Caco-2 (cell line): Measurements from ENCODE around the gene PRAF2. TPM values are rescaled to one million over a fixed set of nuclear protein-coding genes. Genes with fewer than 3 reads are reported as not detected.

Source experiments
- BruUV-seq: library from RNA; stranded (reverse); fragments of 400-500 nt; replicated peaks from 2 replicates; lab custom pipeline; 2021; lab: Mats Ljungman, UMichigan
- CTCF ChIA-PET: fragments of 300-600 bp; sonication (Branson Sonifier 250); formaldehyde crosslinking; loops from one replicate; lab custom pipeline; 2022; ENCODE audit warnings: antibody characterized with exemption; lab: Charles Lee
- POLR2A ChIA-PET: fragments of 300-600 bp; sonication (Branson Sonifier 250); formaldehyde crosslinking; loops from one replicate; lab custom pipeline; 2022; ENCODE audit warnings: antibody characterized with exemption; lab: Charles Lee
- DNase-seq, 2 experiments: peaks; one replicate each; pipeline versions ENCODE4 v3.0.0 to v3.0.0-alpha.2; 2020 to 2022
- H3K27me3 ChIP-seq: replicated peaks from 2 replicates; pipeline ENCODE4 v1.6.0; 2011; ENCODE audit warnings: low read length; ENCODE audit not compliant: control insufficient read depth, insufficient read depth
- H3K36me3 ChIP-seq: 2 replicates; pipeline ENCODE4 v1.5.1; 2011; ENCODE audit warnings: low read length; ENCODE audit not compliant: control insufficient read depth, insufficient read depth
- H3K4me1 ChIP-seq: fragments of 250-450 bp; sonication (Bioruptor Pico); 2 replicates; pipeline ENCODE4 v1.5.1; 2020; ENCODE audit warnings: mild to moderate bottlenecking
- H3K4me3 ChIP-seq: 2 replicates; pipeline ENCODE4 v1.5.1; 2011; ENCODE audit warnings: low read depth, mild to moderate bottlenecking, control low read depth, low read length
- H3K9me3 ChIP-seq: fragments of 250-450 bp; sonication (Bioruptor Pico); 2 replicates; pipeline ENCODE4 v1.5.1; 2020; ENCODE audit warnings: mild to moderate bottlenecking, moderate library complexity
- H3K27ac Mint-ChIP-seq: one replicate; pipeline ENCODE4 v1.8.0; 2022; ENCODE audit warnings: mixed read lengths; ENCODE audit not compliant: unreplicated experiment
- H3K27me3 Mint-ChIP-seq: one replicate; pipeline ENCODE4 v1.8.0; 2022; ENCODE audit warnings: mixed read lengths; ENCODE audit not compliant: insufficient read depth, unreplicated experiment
- H3K36me3 Mint-ChIP-seq: one replicate; pipeline ENCODE4 v1.8.0; 2022; ENCODE audit warnings: mild to moderate bottlenecking, mixed read lengths; ENCODE audit not compliant: insufficient read depth, unreplicated experiment
- H3K4me1 Mint-ChIP-seq: one replicate; pipeline ENCODE4 v1.8.0; 2022; ENCODE audit warnings: low read depth, mixed read lengths; ENCODE audit not compliant: unreplicated experiment
- H3K4me3 Mint-ChIP-seq: one replicate; pipeline ENCODE4 v1.8.0; 2022; ENCODE audit warnings: mild to moderate bottlenecking, moderate library complexity, mixed read lengths; ENCODE audit not compliant: unreplicated experiment
- H3K9me3 Mint-ChIP-seq: one replicate; pipeline ENCODE4 v1.8.0; 2022; ENCODE audit warnings: mixed read lengths; ENCODE audit not compliant: unreplicated experiment
- intact Hi-C: fragments of 100-400 bp; cut with micrococcal nuclease; formaldehyde crosslinking; loops from one replicate; pipeline ENCODE4 v1.10.0; 2022; ENCODE audit not compliant: unreplicated experiment
- total RNA-seq: library from RNA; stranded (reverse); gene quantifications from 2 replicates; pipeline ENCODE4 v1.2.3, GENCODE V29; 2022
- TF ChIP-seq, protein P1 (sequence below), 2 experiments: fragments of 200-600 bp in 1 of 2; IDR thresholded peaks; 1 replicate in 1 of 2; 2 replicates in 1 of 2; pipeline versions ENCODE4 v1.5.1 to v1.8.0; 2011 to 2022; ENCODE audit warnings: antibody characterized with exemption in 1 of 2, control low read depth in 1 of 2, inconsistent platforms in 1 of 2, low read depth in 1 of 2, low read length in 1 of 2, mild to moderate bottlenecking in 1 of 2, moderate library complexity in 1 of 2; ENCODE audit not compliant: insufficient read depth in 1 of 2, severe bottlenecking in 1 of 2, unreplicated experiment in 1 of 2

Gene PRAF2
- total RNA-seq, 1 experiment from 2014 or later: 5.4 TPM

DNA sequence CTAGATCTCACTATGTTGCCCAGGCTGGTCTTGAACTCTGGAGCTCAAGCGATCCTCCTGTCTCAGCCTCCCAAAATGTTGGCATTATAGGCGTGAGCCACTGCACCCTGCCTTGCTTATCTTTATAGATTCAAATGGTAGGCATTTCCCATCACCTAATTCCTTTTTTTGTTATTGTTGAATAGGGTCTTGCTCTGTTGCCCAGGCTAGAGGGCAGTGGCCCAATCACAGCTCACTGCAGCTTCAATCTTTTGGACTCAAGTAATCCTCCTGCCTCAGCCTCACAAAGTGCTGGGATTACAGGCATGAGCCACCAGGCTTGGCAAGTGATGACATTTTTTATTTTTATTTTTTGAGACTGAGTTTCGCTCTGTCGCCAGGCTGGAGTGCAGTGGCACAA lies 22.6 kb upstream of the PRAF2 start:
- Histone ChIP-seq H3K27me3 (no peaks in the 10 kb centered on the region), H3K4me1 (no peaks in the 10 kb centered on the region), H3K4me3 (no peak overlapping the region), H3K36me3 (no peaks in the 10 kb centered on the region), H3K9me3 (no peaks in the 10 kb centered on the region)
- Mint-ChIP-seq H3K27me3 (no peaks in the 10 kb centered on the region), H3K27ac (no peak overlapping the region), H3K4me1 (no peaks in the 10 kb centered on the region), H3K36me3 (peaks cover 13% of the 10 kb centered on the region), H3K9me3 (no peaks in the 10 kb centered on the region), H3K4me3 (no peak overlapping the region)
- no peak for DNase-seq
- ChIA-PET CTCF (interaction anchor here (0.6 kb wide), 1 partner anchor 130 kb away, joined by 6 read pairs; no protein-coding TSS in a partner anchor), POLR2A (no interaction called here)
- TF ChIP-seq, protein P1, sequence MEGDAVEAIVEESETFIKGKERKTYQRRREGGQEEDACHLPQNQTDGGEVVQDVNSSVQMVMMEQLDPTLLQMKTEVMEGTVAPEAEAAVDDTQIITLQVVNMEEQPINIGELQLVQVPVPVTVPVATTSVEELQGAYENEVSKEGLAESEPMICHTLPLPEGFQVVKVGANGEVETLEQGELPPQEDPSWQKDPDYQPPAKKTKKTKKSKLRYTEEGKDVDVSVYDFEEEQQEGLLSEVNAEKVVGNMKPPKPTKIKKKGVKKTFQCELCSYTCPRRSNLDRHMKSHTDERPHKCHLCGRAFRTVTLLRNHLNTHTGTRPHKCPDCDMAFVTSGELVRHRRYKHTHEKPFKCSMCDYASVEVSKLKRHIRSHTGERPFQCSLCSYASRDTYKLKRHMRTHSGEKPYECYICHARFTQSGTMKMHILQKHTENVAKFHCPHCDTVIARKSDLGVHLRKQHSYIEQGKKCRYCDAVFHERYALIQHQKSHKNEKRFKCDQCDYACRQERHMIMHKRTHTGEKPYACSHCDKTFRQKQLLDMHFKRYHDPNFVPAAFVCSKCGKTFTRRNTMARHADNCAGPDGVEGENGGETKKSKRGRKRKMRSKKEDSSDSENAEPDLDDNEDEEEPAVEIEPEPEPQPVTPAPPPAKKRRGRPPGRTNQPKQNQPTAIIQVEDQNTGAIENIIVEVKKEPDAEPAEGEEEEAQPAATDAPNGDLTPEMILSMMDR (IDR thresholded peaks at IDR 0.05; ENCODE audit: insufficient read depth in 1 of 2, low read depth in 1 of 2, low read length in 1 of 2, severe bottlenecking in 1 of 2, unreplicated experiment in 1 of 2): no peak
- intact Hi-C loops: no loop called here
- BruUV-seq: no TSS peak

DNA sequence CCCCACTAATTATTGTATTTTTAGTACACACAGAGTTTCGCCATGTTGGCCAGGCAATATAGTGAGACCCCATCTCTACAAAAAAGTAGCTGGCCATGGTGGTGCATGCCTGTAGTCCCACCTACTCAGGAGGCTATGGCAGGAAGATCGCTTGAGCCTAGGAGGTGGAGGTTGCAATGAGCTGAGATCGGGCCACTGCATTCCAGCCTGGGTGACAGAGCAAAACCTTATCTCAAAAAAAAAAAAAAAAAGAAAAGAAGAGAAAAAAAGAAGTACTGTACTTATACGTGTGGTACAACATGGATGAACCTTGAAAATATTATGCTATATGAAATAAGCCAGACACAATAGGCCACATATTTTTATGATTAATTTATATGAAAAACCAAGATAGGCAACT lies 15.8 kb upstream of the PRAF2 start:
- no peaks in the 10 kb centered on the region for H3K27me3 Mint-ChIP-seq
- Histone ChIP-seq H3K4me1 (no peaks in the 10 kb centered on the region; the same call in 1 of the 2 replicates), H3K27me3 (no peaks in the 10 kb centered on the region), H3K9me3 (no peaks in the 10 kb centered on the region), H3K36me3 (no peaks in the 10 kb centered on the region), H3K4me3 (no peak overlapping the region)
- DNase-seq: no peak
- H3K36me3 Mint-ChIP-seq: no peaks in the 10 kb centered on the region
- ChIA-PET POLR2A (interaction anchor here (0.7 kb wide), 1 partner anchor 10 kb away, joined by 5 read pairs; the partner anchor contains the start of gene WDR45), CTCF (interaction anchor here (1.0 kb wide), 1 partner anchor 11 kb away, joined by 4 read pairs; no protein-coding TSS in a partner anchor)
- H3K27ac Mint-ChIP-seq: no peak overlapping the region
- intact Hi-C loops: no loop called here
- BruUV-seq: no TSS peak
- TF ChIP-seq, protein P1 (IDR thresholded peaks at IDR 0.05; ENCODE audit: insufficient read depth in 1 of 2, low read depth in 1 of 2, low read length in 1 of 2, severe bottlenecking in 1 of 2, unreplicated experiment in 1 of 2): no peak
- no peaks in the 10 kb centered on the region for H3K4me1 Mint-ChIP-seq
- no peaks in the 10 kb centered on the region for H3K9me3 Mint-ChIP-seq
- H3K4me3 Mint-ChIP-seq: no peak overlapping the region

DNA sequence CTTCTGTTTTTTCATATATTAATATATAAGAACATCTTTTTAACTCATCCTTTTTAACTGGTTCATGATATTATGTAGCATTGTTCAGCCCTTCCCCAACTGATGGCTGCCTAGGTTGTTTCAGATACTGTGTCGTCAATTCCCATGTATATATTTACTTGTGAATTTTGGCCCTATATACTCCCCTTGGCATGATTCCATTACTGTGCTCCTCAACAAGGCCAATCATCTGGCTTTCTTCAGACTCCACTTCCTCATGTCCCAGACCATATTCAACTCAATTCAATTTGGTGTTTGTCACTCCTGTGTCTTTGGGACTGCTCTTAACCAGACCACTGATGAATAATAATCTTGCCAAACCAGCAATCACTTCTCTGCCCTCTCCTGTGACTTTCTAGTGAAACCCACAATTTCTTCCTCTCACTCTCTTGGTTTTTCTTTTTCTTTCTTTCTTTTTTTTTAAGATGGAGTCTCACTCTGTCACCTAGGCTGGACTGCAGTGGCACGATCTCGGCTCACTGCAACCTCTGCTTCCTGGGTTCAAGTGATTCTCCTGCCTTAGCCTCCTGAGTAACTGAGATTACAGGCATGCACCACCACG lies 8.6 kb upstream of the PRAF2 start:
- Histone ChIP-seq H3K4me3 (no peak overlapping the region), H3K4me1 (no peaks in the 10 kb centered on the region), H3K9me3 (no peaks in the 10 kb centered on the region), H3K36me3 (no peaks in the 10 kb centered on the region), H3K27me3 (no peaks in the 10 kb centered on the region)
- no peaks in the 10 kb centered on the region for H3K27me3 Mint-ChIP-seq
- TF ChIP-seq, protein P1 (IDR thresholded peaks at IDR 0.05; ENCODE audit: insufficient read depth in 1 of 2, low read depth in 1 of 2, low read length in 1 of 2, severe bottlenecking in 1 of 2, unreplicated experiment in 1 of 2): no peak
- no peak for DNase-seq
- peaks cover 6% of the 10 kb centered on the region for H3K4me1 Mint-ChIP-seq
- ChIA-PET POLR2A (no interaction called here), CTCF (no interaction called here)
- H3K9me3 Mint-ChIP-seq: no peaks in the 10 kb centered on the region
- no peaks in the 10 kb centered on the region for H3K36me3 Mint-ChIP-seq
- BruUV-seq: no TSS peak
- intact Hi-C loops: no loop called here
- H3K27ac Mint-ChIP-seq: no peak overlapping the region
- no peak overlapping the region for H3K4me3 Mint-ChIP-seq
